Upper lobe of left lung (tissue), 6 donors: ENCODE data around the gene PIK3R3. TPM values are rescaled to one million over a fixed set of nuclear protein-coding genes. Genes with fewer than 3 reads are reported as not detected.
"Not testable (repeated sequence)": the region's sequence is repeated elsewhere in the genome, so short reads cannot be mapped to it uniquely, and the experiment has no call there.

Source experiments
- ATAC-seq, 2 donors: fragments of 200-7000 bp; cut with Tn5 transposase; one replicate each; pipeline ENCODE4 v1.9.1; 2022; ENCODE audit warnings: mild to moderate bottlenecking in 2 of 2, moderate library complexity in 2 of 2; ENCODE audit not compliant: low FRiP score in 2 of 2
- DNase-seq, 2 donors: peaks; one replicate each; pipeline ENCODE4 v3.0.0-alpha.2; 2019 to 2020
- H3K27ac ChIP-seq, 4 donors: fragments of 200-600 bp; sonication (generic); one replicate each; pipeline ENCODE4 v1.5.1; 2016 to 2019
- H3K27me3 ChIP-seq, 4 donors: fragments of 200-600 bp; sonication (generic); one replicate each; pipeline ENCODE4 v1.5.1; 2017 to 2019
- H3K36me3 ChIP-seq, 4 donors: fragments of 200-600 bp; sonication (generic); one replicate each; pipeline ENCODE4 v1.5.1; 2016 to 2019
- H3K4me1 ChIP-seq, 4 donors: fragments of 200-600 bp; sonication (generic); one replicate each; pipeline ENCODE4 v1.5.1; 2018 to 2019
- H3K4me3 ChIP-seq, 4 donors: fragments of 200-600 bp; sonication (generic); one replicate each; pipeline ENCODE4 v1.5.1; 2017 to 2019; ENCODE audit warnings: mild to moderate bottlenecking in 2 of 4, moderate library complexity in 1 of 4
- H3K9me3 ChIP-seq, 4 donors: fragments of 200-600 bp; sonication (generic); one replicate each; pipeline ENCODE4 v1.5.1; 2018 to 2019
- EP300 ChIP-seq, 4 donors: sonication (generic); formaldehyde crosslinking; IDR thresholded peaks; one replicate each; pipeline ENCODE4 v1.5.1; 2017; ENCODE audit warnings: antibody characterized with exemption in 4 of 4, control low read depth in 2 of 4
- POLR2A ChIP-seq, 4 donors: fragments of 450-650 bp; IDR thresholded peaks; one replicate each; pipeline ENCODE4 v1.5.1; 2016 to 2017; ENCODE audit warnings: antibody characterized with exemption in 4 of 4, mild to moderate bottlenecking in 2 of 4
- POLR2AphosphoS5 ChIP-seq, 2 donors: sonication (generic); formaldehyde crosslinking; IDR thresholded peaks; one replicate each; pipeline ENCODE4 v1.5.1; 2017; ENCODE audit warnings: antibody characterized with exemption in 2 of 2
- WGBS, 2 donors: methylation state at CpG; one replicate each; pipeline ENCODE4 v1.1.5; 2017 to 2018; 5-methylcytosine and 5-hydroxymethylcytosine counted together
- total RNA-seq, 6 donors: library from RNA; depleted of rRNA in 4 of 6; stranded (reverse); fragments of >200 nt in 4 of 6; gene quantifications; one replicate each; pipeline versions ENCODE4 v1.1.0 to v1.2.1, GENCODE V29; 2016 to 2021
- TF ChIP-seq, protein P1 (sequence below), 6 experiments: fragments of 450-650 bp in 4 of 6; fragments of 200-600 bp in 2 of 6; sonication (generic) in 2 of 6; IDR thresholded peaks; one replicate each; pipeline ENCODE4 v1.5.1; 2016 to 2019; ENCODE audit warnings: antibody characterized with exemption in 6 of 6
- donor health status: DM: no; HTN: no; CAD: no; lungs with moderate emphysema.
- donor health status: DM: no; HTN: yes; CAD: no; lungs with severe emphysema.

The PIK3R3 gene
- total RNA-seq, 6 donors from 2014 or later = 11.2 to 43.7 (median 33.0) TPM

DNA sequence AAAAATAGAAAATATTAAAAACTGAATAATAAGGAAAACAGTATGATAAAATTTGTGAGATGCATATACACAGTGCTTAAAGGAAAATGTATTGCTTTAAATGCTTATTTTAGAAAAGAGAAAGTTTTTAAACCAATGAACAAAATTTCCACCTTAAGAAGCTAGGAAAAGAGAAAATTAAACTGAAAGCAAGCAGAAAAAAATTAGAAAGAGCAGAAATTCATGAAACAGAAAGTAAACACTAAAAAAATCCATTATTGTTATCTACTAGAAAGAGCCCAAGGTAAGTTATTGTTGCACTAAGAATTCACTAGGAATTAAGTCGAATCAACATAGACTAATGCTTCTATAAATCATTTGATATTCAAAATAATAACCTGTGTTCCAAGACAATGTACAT lies 67.7 kb downstream of the PIK3R3 start:
- ATAC-seq (no peak), DNase-seq (no peak)
- H3K4me3 ChIP-seq = no peak overlapping the region
- H3K4me1 ChIP-seq = peaks cover 0 to 23% (median 9%) of the 10 kb centered on the region in 4 donors
- no peaks in the 10 kb centered on the region for H3K27me3 ChIP-seq
- H3K9me3 ChIP-seq = no peaks in the 10 kb centered on the region
- peaks cover 0 to 43% (median 4%) of the 10 kb centered on the region in 4 donors for H3K36me3 ChIP-seq
- no peak overlapping the region for H3K27ac ChIP-seq
- 90 to 97% methylated on average over 1 of the region's 1 CpG for WGBS, 2 donors
- TF ChIP-seq POLR2AphosphoS5 (IDR thresholded peaks at IDR 0.05) (no peak), POLR2A (IDR thresholded peaks at IDR 0.05) (no peak), EP300 (IDR thresholded peaks at IDR 0.05) (no peak)
- TF ChIP-seq, protein P1, sequence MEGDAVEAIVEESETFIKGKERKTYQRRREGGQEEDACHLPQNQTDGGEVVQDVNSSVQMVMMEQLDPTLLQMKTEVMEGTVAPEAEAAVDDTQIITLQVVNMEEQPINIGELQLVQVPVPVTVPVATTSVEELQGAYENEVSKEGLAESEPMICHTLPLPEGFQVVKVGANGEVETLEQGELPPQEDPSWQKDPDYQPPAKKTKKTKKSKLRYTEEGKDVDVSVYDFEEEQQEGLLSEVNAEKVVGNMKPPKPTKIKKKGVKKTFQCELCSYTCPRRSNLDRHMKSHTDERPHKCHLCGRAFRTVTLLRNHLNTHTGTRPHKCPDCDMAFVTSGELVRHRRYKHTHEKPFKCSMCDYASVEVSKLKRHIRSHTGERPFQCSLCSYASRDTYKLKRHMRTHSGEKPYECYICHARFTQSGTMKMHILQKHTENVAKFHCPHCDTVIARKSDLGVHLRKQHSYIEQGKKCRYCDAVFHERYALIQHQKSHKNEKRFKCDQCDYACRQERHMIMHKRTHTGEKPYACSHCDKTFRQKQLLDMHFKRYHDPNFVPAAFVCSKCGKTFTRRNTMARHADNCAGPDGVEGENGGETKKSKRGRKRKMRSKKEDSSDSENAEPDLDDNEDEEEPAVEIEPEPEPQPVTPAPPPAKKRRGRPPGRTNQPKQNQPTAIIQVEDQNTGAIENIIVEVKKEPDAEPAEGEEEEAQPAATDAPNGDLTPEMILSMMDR (IDR thresholded peaks at IDR 0.05) = no peak

DNA sequence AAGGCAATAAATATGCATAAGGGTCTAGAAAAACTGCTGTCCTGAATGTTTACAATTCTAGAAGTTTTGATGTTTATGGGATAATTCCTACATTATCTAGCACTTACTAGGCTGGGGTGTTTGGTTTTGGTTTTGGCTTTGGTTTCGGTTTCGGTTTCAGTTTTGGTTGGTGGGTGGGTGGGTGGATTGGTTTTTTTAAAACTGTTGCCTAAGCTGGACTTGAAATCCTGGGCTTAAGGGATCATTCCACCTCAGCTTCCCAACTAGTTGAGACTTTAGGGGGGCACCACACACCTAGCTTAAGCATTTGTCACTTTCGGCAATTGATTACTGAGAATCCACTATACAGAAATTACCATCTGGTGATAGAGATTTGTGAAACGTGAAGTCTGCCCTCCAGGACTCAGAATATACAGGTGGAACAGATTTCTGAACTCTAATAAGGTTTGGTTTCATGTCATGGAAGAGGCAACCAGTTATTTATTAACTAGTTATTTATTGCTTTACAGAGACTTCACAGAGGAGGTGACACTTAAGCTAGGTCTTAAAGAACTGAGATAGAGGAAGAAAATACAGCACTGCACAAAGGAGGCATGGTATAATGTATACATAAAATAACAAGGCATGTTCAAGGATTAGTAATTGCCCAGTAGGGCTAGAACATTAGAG lies 69.6 kb downstream of the PIK3R3 start:
- no peak for ATAC-seq
- WGBS, 2 donors = 77 to 81% methylated on average over 4 of the region's 4 CpGs
- no peaks in the 10 kb centered on the region for H3K9me3 ChIP-seq

DNA sequence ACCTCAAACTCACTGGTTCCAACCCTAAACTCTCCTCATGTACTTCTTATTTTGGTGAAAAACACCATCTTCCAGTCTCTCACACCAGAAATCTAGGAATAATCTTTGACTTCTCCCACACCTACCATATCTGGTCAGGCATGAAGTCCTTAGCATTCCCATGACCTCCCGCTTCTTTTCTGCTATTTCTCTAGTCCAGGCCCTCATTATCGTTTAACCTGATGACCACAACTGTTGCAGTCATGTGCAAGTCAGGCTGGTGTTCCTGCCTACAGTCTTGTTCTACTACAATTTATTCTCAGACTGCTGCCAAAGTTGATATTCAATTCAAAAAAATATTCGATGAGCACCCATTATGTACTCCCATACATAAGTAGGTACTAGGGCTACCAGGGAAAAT lies 71.3 kb downstream of the PIK3R3 start:
- WGBS, 2 donors = 64 to 77% methylated on average over 3 of the region's 3 CpGs
- no peak for ATAC-seq

More for the DNA sequence above, 69.6 kb downstream of the PIK3R3 start:
- Histone ChIP-seq H3K27ac (peak overlapping the region in 1 of 4 donors; percentile 27), H3K36me3 (peaks cover 0 to 36% (median 3%) of the 10 kb centered on the region in 4 donors), H3K27me3 (no peaks in the 10 kb centered on the region), H3K4me3 (no peak overlapping the region), H3K4me1 (peaks cover 0 to 23% (median 9%) of the 10 kb centered on the region in 4 donors)
- DNase-seq = no peak
- no peak for TF ChIP-seq POLR2A (IDR thresholded peaks at IDR 0.05)
- TF ChIP-seq, protein P1 (IDR thresholded peaks at IDR 0.05) = no peak
- no peak for TF ChIP-seq EP300 (IDR thresholded peaks at IDR 0.05)
- no peak for TF ChIP-seq POLR2AphosphoS5 (IDR thresholded peaks at IDR 0.05)

DNA sequence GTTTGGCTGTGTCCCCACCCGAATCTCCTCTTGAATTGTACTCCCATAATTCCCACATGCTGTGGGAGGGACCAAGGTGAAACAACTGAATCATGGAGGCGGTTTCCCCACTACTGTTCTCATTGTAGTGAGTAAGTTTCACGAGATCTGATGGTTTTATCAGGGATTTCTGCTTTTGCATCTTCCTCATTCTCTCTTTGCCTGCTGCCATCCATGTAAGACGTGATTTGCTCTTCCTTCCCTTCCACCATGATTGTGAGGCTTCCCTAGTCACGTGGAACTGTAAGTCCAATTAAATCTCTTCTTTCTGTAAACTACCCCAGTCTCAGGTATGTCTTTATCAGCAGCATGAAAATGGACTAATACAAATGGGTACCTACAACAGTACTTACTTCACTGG lies 73.5 kb downstream of the PIK3R3 start:
- Histone ChIP-seq H3K36me3 (peaks cover 0 to 42% (median 3%) of the 10 kb centered on the region in 4 donors), H3K27ac (no peak overlapping the region), H3K4me1 (peaks cover 0 to 14% (median 0%) of the 10 kb centered on the region in 4 donors), H3K9me3 (no peaks in the 10 kb centered on the region), H3K4me3 (no peak overlapping the region), H3K27me3 (no peaks in the 10 kb centered on the region)
- DNase-seq (no peak), ATAC-seq (no peak)
- TF ChIP-seq EP300 (IDR thresholded peaks at IDR 0.05) (no peak), POLR2AphosphoS5 (IDR thresholded peaks at IDR 0.05) (no peak)
- TF ChIP-seq, protein P1 (IDR thresholded peaks at IDR 0.05) = no peak
- WGBS, 2 donors = 89 to 92% methylated on average over 5 of the region's 5 CpGs

More for the DNA sequence above, 71.3 kb downstream of the PIK3R3 start:
- no peak for DNase-seq
- no peak overlapping the region for H3K27ac ChIP-seq
- H3K9me3 ChIP-seq = no peaks in the 10 kb centered on the region
- TF ChIP-seq POLR2AphosphoS5 (IDR thresholded peaks at IDR 0.05) (no peak), POLR2A (IDR thresholded peaks at IDR 0.05) (no peak), EP300 (IDR thresholded peaks at IDR 0.05) (no peak)
- TF ChIP-seq, protein P1 (IDR thresholded peaks at IDR 0.05) = no peak
- no peaks in the 10 kb centered on the region for H3K27me3 ChIP-seq
- H3K4me3 ChIP-seq = no peak overlapping the region
- H3K36me3 ChIP-seq = peaks cover 0 to 40% (median 3%) of the 10 kb centered on the region in 4 donors
- H3K4me1 ChIP-seq = peaks cover 0 to 23% (median 9%) of the 10 kb centered on the region in 4 donors

DNA sequence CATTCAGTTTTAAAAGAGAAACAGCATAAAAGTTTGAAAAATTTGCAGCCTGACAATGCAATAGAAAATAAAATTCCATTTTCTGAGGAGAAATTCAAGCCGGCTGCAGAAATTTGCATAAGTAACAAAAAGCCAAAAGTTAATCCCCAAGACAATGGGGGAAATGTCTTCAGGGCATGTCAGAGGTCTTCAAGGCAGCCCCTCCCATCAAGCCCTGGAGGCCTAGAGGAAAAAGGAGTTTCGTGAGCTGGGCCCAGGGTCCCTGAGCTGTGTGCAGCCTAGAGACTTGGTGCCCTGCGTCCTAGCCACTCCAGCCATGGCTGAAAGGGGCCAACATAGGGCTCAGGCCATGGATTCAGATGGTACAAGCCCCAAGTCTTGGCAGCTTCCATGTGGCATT lies 74.6 kb downstream of the PIK3R3 start:
- 92 to 98% methylated on average over 2 to 3 of the region's 3 CpGs for WGBS, 2 donors
- no peak for DNase-seq
- H3K4me1 ChIP-seq = peaks cover 0 to 14% (median 2%) of the 10 kb centered on the region in 4 donors
- TF ChIP-seq, protein P1 (IDR thresholded peaks at IDR 0.05) = no peak
- TF ChIP-seq POLR2AphosphoS5 (IDR thresholded peaks at IDR 0.05) (no peak), POLR2A (IDR thresholded peaks at IDR 0.05) (no peak), EP300 (IDR thresholded peaks at IDR 0.05) (no peak)
- no peaks in the 10 kb centered on the region for H3K9me3 ChIP-seq
- H3K4me3 ChIP-seq = no peak overlapping the region
- H3K36me3 ChIP-seq = peaks cover 0 to 41% (median 3%) of the 10 kb centered on the region in 4 donors
- no peak overlapping the region for H3K27ac ChIP-seq
- ATAC-seq = no peak
- H3K27me3 ChIP-seq = no peaks in the 10 kb centered on the region

DNA sequence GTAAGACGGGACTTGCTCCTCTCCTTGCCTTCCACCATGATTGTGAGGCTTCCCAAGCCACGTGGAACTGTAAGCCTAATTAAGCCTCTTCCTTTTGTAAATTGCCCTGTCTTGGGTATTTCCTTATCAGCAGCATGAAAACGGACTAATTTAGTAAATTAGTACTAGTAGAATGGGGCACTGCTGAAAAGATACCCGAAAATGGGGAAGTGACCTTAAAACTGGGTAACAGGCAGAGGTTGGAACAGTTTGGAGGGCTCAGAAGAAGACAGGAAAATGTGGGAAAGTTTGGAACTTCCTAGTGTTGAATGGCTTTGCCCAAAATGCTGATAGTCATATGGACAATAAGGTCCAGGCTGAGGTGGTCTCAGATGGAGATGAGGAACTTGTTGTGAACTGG lies 75.2 kb downstream of the PIK3R3 start:
- peaks cover 0 to 41% (median 3%) of the 10 kb centered on the region in 4 donors for H3K36me3 ChIP-seq
- H3K4me3 ChIP-seq, ATAC-seq, DNase-seq, H3K27me3 ChIP-seq, H3K9me3 ChIP-seq, H3K27ac ChIP-seq, H3K4me1 ChIP-seq: not testable (repeated sequence)
- 85 to 95% methylated on average over 4 of the region's 4 CpGs for WGBS, 2 donors
